Lower lobe of right lung (tissue), 2 donors: ENCODE measurements around the gene CLDN15. TPM values are rescaled to one million over a fixed set of nuclear protein-coding genes. Genes with fewer than 3 reads are reported as not detected.
"Not testable (repeated sequence)": the region's sequence is repeated elsewhere in the genome, so short reads cannot be mapped to it uniquely, and the experiment has no call there.

ENCODE experiments used
- ATAC-seq, 2 donors: fragments of 200-7000 bp; cut with Tn5 transposase; one replicate each; pipeline ENCODE4 v1.9.1; 2020 to 2022; ENCODE audit warnings: mild to moderate bottlenecking in 2 of 2, moderate library complexity in 2 of 2
- DNase-seq: peaks from one replicate; pipeline ENCODE4 v3.0.0-alpha.2; 2020
- H3K27ac ChIP-seq: fragments of 200-600 bp; one replicate; pipeline ENCODE4 v1.8.0; 2022
- H3K27me3 ChIP-seq: fragments of 200-600 bp; one replicate; pipeline ENCODE4 v1.8.0; 2022; ENCODE audit warnings: low read depth
- H3K36me3 ChIP-seq: fragments of 200-600 bp; one replicate; pipeline ENCODE4 v1.8.0; 2022; ENCODE audit warnings: mild to moderate bottlenecking
- H3K4me1 ChIP-seq: fragments of 200-600 bp; one replicate; pipeline ENCODE4 v1.8.0; 2022
- H3K4me3 ChIP-seq: fragments of 200-600 bp; one replicate; pipeline ENCODE4 v1.8.0; 2022; ENCODE audit warnings: mild to moderate bottlenecking
- H3K9me3 ChIP-seq: fragments of 200-600 bp; one replicate; pipeline ENCODE4 v1.8.0; 2022
- intact Hi-C: fragments of 100-400 bp; cut with DNase I; formaldehyde crosslinking; loops from one replicate; pipeline ENCODE4 v1.11.0; 2022
- long read RNA-seq: library from polyadenylated mRNA; unstranded; transcript quantifications from one replicate; pipeline ENCODE4 v2.0.0, GENCODE V29; 2021
- total RNA-seq: library from RNA; stranded (reverse); fragmentation: NEBNext Ultra II Directional; extraction: Animal tissue kit (Norgen Biotek cat#: 25700); gene quantifications from one replicate; pipeline ENCODE4 v1.2.1, GENCODE V29; 2021
- TF ChIP-seq, protein P1 (sequence below): fragments of 200-600 bp; IDR thresholded peaks from one replicate; pipeline ENCODE4 v1.8.0; 2022; ENCODE audit warnings: antibody characterized with exemption, mild to moderate bottlenecking
- donor health status: DM: no; HTN: yes; CAD: no; lungs with severe emphysema.

CLDN15 gene, protein sequence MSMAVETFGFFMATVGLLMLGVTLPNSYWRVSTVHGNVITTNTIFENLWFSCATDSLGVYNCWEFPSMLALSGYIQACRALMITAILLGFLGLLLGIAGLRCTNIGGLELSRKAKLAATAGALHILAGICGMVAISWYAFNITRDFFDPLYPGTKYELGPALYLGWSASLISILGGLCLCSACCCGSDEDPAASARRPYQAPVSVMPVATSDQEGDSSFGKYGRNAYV
- total RNA-seq: 11.1 TPM
- long read RNA-seq, partial matches to known transcripts: 0 of 7 reads
- long read RNA-seq, other reads (novel, unspliced or antisense): 5 of 7 reads

DNA sequence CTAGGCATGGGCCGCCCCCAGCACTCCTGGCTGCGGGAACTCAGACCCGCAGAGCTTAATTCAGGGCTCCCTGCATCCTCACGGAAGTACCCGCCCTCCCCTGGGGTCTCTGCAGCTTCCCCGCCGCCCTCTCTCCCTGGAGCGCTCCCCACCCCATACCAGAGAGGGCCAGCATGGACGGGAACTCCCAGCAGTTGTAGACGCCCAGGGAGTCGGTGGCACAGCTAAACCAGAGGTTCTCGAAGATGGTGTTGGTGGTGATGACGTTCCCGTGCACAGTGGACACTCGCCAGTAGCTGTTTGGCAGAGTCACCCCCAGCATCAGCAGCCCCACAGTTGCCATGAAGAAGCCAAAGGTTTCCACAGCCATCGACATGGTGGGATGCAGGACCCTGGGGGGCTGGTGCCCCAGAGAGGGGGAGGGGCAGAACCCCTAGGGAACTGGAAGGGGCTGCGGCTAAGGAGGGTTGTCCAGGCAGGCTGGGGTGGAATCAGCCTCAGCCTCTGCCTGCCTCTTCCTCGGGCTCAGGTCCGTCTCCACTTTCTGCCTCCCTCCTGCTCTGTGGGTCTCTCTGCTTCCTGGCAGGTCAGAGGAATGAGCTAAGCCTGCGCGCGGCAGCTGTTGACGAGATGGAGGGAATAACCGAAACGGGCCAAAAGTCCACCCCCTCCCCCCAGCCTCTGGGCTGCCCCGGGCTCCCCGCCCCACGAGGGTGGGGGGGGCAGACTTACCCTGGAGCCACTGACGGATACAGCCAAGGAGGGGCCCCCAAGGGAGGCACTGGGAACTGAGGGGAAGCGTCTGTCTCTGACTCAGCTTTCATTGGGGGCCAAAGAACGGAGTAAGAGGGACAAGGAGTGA is at the start of gene CLDN15:
Gene CLDN15 (minus strand): TSS at position 597 of the 862 bp plus-strand sequence. CDS start 221 bp downstream, at position 376.
- DNase-seq (no peak), ATAC-seq (peak; percentile 8 to 19)
- Histone ChIP-seq H3K36me3 (peaks cover 53% of the 10 kb centered on the region), H3K27me3 (no peaks in the 10 kb centered on the region), H3K4me3 (peak within 1 kb of the TSS; percentile 6), H3K9me3 (no peaks in the 10 kb centered on the region), H3K27ac (peak within 1 kb of the TSS; percentile 79), H3K4me1 (peaks cover 54% of the 10 kb centered on the region)
- TF ChIP-seq, protein P1, sequence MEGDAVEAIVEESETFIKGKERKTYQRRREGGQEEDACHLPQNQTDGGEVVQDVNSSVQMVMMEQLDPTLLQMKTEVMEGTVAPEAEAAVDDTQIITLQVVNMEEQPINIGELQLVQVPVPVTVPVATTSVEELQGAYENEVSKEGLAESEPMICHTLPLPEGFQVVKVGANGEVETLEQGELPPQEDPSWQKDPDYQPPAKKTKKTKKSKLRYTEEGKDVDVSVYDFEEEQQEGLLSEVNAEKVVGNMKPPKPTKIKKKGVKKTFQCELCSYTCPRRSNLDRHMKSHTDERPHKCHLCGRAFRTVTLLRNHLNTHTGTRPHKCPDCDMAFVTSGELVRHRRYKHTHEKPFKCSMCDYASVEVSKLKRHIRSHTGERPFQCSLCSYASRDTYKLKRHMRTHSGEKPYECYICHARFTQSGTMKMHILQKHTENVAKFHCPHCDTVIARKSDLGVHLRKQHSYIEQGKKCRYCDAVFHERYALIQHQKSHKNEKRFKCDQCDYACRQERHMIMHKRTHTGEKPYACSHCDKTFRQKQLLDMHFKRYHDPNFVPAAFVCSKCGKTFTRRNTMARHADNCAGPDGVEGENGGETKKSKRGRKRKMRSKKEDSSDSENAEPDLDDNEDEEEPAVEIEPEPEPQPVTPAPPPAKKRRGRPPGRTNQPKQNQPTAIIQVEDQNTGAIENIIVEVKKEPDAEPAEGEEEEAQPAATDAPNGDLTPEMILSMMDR: no peak
- intact Hi-C loops: no loop called here

DNA sequence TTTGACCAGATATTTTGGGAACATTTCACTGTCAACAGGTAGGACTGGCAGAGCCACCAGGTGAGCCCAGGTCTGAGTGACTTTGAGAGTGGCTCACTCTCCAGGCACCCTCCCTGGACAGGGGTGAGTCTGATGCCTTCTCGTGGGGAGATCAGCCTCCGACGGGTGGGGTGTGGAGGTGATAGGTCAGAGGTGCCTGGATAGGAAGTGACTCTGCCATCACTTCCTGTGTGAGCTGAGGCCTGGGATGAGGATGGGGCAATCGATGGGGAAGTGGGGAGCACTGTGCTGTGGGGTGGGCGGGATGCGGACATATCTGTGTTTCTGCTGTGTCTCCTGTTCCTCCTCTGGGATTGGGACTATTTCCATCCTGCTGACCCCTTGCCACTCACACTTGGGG is 49.4 kb upstream of the CLDN15 start:
- Histone ChIP-seq H3K27ac (no peak overlapping the region), H3K9me3 (no peaks in the 10 kb centered on the region), H3K4me1 (peaks cover 6% of the 10 kb centered on the region), H3K36me3 (no peaks in the 10 kb centered on the region), H3K4me3 (no peak overlapping the region), H3K27me3 (peaks cover 11% of the 10 kb centered on the region)
- DNase-seq (peak; percentile 72), ATAC-seq (peak; percentile 31 to 70)
- TF ChIP-seq, protein P1: no peak
- intact Hi-C loops: no loop called here

DNA sequence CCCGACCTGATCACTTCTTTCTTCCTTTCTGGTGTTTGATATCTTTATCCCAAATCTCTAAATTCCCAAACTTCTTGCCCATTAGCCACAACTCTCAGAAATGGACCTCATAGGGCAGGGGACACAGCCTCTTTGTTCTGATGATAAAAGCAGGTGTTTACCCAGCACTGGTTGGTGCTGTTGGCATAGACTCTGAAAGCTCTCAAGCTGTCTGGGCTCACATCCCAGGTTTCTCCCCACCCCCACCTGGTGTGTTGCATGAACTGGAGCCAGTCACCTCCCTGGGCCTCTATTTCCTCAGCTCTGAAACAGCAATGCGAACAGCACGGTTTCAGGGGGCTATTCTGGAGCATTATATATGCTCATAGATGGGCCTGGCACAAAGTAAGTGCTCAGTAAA is 48.3 kb upstream of the CLDN15 start:
- H3K36me3 ChIP-seq, H3K9me3 ChIP-seq, H3K27ac ChIP-seq, H3K27me3 ChIP-seq, intact Hi-C loops, H3K4me1 ChIP-seq, H3K4me3 ChIP-seq: not testable (repeated sequence)
- ATAC-seq (peak; percentile 65 to 73), DNase-seq (peak; percentile 74)

DNA sequence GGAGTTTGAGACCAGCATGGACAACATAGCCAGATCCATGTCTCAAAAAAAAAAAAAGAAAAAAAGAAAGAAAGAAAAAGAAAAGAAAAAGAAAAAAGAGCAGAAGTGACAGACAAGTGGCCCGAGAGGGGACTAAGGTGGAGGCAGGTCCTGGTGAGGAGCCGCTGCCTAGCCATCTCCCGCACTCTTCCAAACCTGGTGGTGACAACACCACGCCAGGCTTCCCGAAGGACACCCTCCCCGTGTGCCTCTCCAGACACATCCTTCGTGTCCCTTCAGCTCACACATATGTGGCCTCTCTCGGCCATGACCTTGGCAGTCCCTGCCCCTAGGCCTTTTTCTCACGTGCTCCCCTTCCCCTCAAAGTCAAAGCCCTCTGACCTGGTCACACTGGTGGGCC is 47.6 kb upstream of the CLDN15 start:
- DNase-seq (peak; percentile 35), ATAC-seq (no peak)
- Histone ChIP-seq H3K36me3 (no peaks in the 10 kb centered on the region), H3K27ac (no peak overlapping the region), H3K9me3 (no peaks in the 10 kb centered on the region), H3K27me3 (peaks cover under 1% of the 10 kb centered on the region), H3K4me3 (no peak overlapping the region), H3K4me1 (peaks cover 6% of the 10 kb centered on the region)
- TF ChIP-seq, protein P1: no peak
- intact Hi-C loops: no loop called here

DNA sequence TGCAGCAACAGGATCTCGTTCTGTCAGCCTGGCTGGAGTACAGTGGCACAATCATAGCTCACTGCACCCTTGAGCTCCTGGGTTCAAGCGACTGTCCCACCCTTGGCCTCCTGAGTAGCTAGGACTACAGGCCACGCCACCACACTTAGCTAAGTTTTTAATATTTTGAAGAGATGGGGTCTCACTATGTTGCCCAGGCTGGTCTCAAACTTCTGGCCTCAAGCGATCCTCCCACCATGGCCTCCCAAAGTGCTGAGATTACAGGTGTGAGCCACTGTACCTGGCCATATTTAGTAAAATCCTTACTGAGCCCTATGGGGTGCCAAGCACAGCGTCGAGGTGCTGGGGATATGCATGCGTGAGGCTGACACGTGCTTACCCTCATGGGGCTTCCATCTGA is 43.3 kb upstream of the CLDN15 start:
- ATAC-seq: not testable (repeated sequence)

DNA sequence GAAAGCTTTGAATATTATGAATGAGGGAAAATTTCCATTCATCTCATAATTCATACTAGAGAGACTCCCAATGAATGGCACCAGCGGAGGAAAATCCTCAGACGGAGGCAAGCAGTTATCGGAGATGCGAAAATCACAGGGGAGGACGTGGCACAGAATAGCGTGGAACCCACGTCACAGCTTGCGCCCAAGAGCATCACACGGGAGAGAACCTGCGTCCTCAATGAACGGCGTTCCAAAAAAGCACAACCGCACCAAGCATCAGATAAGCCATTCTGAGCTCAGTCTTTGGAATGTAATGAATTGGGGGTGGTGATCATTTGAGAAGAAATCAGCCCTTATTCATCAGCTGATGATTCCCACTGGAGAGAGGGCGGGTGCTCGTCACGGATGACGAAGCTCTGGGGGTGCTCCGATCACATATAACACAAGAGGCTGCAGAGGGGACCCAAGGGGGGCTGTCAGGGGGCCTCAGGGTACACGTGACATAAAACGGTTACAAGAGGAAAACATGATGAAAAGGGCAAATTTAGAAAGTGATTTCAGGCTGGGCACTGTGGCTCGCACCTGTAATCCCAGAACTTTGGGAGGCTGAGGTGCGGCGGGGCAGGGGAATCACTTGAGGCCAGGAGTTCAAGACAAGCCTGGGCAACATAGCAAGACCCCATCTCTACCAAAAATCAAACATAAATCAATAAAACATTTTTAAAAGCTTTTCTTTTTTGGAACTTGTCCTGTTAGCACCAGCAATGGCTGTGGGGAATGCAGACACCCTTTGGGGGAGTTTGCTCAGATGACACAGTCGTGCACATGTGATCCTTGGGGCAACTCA is 41.1 kb upstream of the CLDN15 start:
- no peaks in the 10 kb centered on the region for H3K9me3 ChIP-seq
- H3K4me3 ChIP-seq: no peak overlapping the region
- H3K36me3 ChIP-seq: no peaks in the 10 kb centered on the region
- H3K27me3 ChIP-seq: peaks cover 12% of the 10 kb centered on the region
- H3K27ac ChIP-seq: no peak overlapping the region
- intact Hi-C loops: no loop called here
- ATAC-seq (no peak), DNase-seq (no peak)
- TF ChIP-seq, protein P1: no peak
- peaks cover 6% of the 10 kb centered on the region for H3K4me1 ChIP-seq

More for the DNA sequence above, 43.3 kb upstream of the CLDN15 start:
- H3K4me3 ChIP-seq, H3K9me3 ChIP-seq, H3K36me3 ChIP-seq, H3K27ac ChIP-seq, intact Hi-C loops, H3K4me1 ChIP-seq, DNase-seq: not testable (repeated sequence)
- H3K27me3 ChIP-seq: peaks cover 12% of the 10 kb centered on the region
